ENCODE measurements around the gene SPRN. TPM values are rescaled to one million over a fixed set of nuclear protein-coding genes. Genes with fewer than 3 reads are reported as not detected.

The SPRN gene
- total RNA-seq, 2 donors from 2014 or later = not detected

GRCh38 chr10:133421336-133422222 is 2.8 kb downstream of the SPRN start:
- Histone ChIP-seq H3K36me3 (peaks cover 27% of the 10 kb centered on the region), H3K4me3 (no peak overlapping the region), H3K27ac (no peak overlapping the region), H3K4me1 (peaks cover 0 to 4% of the 10 kb centered on the region in 2 donors), H3K9me3 (no peaks in the 10 kb centered on the region), H3K27me3 (no peaks in the 10 kb centered on the region)
- DNase-seq (ENCODE audit: low spot score) = peak; percentile 48
- TF ChIP-seq, protein P1, sequence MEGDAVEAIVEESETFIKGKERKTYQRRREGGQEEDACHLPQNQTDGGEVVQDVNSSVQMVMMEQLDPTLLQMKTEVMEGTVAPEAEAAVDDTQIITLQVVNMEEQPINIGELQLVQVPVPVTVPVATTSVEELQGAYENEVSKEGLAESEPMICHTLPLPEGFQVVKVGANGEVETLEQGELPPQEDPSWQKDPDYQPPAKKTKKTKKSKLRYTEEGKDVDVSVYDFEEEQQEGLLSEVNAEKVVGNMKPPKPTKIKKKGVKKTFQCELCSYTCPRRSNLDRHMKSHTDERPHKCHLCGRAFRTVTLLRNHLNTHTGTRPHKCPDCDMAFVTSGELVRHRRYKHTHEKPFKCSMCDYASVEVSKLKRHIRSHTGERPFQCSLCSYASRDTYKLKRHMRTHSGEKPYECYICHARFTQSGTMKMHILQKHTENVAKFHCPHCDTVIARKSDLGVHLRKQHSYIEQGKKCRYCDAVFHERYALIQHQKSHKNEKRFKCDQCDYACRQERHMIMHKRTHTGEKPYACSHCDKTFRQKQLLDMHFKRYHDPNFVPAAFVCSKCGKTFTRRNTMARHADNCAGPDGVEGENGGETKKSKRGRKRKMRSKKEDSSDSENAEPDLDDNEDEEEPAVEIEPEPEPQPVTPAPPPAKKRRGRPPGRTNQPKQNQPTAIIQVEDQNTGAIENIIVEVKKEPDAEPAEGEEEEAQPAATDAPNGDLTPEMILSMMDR (IDR thresholded peaks at IDR 0.05) = no peak

DNA sequence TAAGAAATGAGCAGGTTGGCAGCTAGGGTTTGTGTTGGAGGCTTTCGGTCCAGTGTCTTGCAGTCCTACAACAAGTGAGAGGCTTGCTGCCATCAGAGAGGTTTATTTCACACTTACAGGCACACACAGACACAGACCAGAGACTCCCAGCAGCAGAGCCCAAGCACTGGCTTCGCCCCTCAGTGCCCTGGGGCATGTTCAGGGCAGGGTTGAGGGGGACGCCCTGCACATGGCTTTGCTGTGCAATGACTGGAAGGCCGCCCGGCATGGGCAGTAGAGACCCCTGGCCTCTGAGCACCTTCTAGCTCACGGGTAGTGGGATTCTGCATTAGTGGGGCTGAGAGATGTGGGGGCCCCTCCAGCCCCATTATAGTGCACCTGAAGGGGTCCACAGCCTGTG is 3.8 kb downstream of the SPRN start:
- Histone ChIP-seq H3K4me1 (peaks cover 0 to 4% of the 10 kb centered on the region in 2 donors), H3K36me3 (peaks cover 27% of the 10 kb centered on the region), H3K27ac (no peak overlapping the region), H3K27me3 (no peaks in the 10 kb centered on the region), H3K4me3 (no peak overlapping the region), H3K9me3 (no peaks in the 10 kb centered on the region)
- peak; percentile 46 for DNase-seq (ENCODE audit: low spot score)
- TF ChIP-seq, protein P1 (IDR thresholded peaks at IDR 0.05) = no peak

DNA sequence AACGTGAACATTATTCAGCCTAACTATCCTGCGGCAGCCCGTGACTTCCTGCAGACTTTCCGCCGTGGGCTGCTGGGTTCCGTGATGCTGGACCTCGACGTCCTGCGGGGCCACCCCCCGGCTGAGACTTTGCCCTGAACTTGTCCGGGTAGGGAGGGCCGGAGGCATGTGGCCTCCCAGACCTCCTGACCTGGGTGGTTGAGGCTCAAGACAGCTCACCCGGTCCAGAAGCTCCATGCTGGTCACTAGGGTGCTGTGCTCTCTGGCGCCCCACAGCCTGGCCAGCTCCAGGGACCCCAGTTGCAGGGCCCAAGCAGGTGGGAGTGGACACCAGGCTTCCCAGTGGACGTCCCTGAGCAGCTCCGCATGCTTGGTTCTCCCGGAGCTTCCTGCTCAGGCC is 4.4 kb downstream of the SPRN start:
- Histone ChIP-seq H3K36me3 (peaks cover 32% of the 10 kb centered on the region), H3K4me3 (no peak overlapping the region), H3K9me3 (no peaks in the 10 kb centered on the region), H3K27ac (no peak overlapping the region), H3K4me1 (peaks cover 0 to 4% of the 10 kb centered on the region in 2 donors), H3K27me3 (no peaks in the 10 kb centered on the region)
- DNase-seq (ENCODE audit: low spot score) = no peak
- TF ChIP-seq, protein P1 (IDR thresholded peaks at IDR 0.05) = no peak

- Histone ChIP-seq H3K36me3 (peaks cover 39% of the 10 kb centered on the region), H3K4me3 (no peak overlapping the region), H3K27me3 (no peaks in the 10 kb centered on the region), H3K9me3 (no peaks in the 10 kb centered on the region), H3K4me1 (peaks cover 0 to 4% of the 10 kb centered on the region in 2 donors), H3K27ac (no peak overlapping the region)
- peak; percentile 52 for DNase-seq (ENCODE audit: low spot score)
- TF ChIP-seq, protein P1 (IDR thresholded peaks at IDR 0.05) = no peak
Observed at GRCh38 chr10:133419211-133419950, 5.0 kb downstream of the SPRN start.

DNA sequence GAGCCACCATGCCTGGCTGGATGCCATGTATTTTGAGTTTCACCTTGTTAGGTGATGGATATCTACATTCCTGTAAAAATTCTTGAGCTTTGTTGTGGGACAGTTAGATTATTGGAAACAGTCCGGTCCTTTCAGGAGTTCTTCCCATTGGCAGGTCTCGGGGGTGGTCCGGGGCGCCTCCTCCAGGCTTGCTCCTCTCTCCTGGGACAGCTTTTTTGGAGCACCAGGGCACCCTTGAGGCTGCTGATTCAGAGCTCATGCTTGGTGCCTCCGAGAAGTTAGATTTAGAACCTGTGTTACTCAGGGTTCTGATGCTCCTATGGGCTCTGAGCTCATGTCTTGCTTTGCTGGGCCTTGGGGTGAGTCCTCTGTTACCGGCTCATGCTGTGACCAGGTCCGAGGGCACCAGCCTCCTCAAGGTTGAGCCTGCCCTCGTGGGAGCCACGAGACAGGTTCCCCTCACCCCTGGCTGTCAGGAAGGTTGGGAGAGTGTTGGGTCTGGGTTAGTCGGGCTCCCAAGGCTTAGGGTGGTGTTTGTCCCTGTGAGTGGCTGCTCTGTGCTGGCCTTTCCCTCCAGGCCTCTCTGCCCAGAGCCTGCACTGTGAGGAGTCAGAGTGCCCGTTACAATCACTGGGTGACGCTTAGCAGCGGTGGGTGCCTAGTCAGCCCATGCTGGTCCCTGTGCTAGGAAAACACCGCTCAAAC is 6.0 kb downstream of the SPRN start:
- TF ChIP-seq, protein P1 (IDR thresholded peaks at IDR 0.05) = no peak
- DNase-seq (ENCODE audit: low spot score) = peak; percentile 38

More for the DNA sequence above, 6.0 kb downstream of the SPRN start:
- H3K36me3 ChIP-seq = peaks cover 44% of the 10 kb centered on the region
- peaks cover 0 to 4% of the 10 kb centered on the region in 2 donors for H3K4me1 ChIP-seq
- H3K27ac ChIP-seq = no peak overlapping the region
- H3K27me3 ChIP-seq = no peaks in the 10 kb centered on the region
- peaks cover 0 to under 1% of the 10 kb centered on the region in 2 donors for H3K9me3 ChIP-seq
- no peak overlapping the region for H3K4me3 ChIP-seq
